ENCODE measurements around the gene MRPS27. TPM values are rescaled to one million over a fixed set of nuclear protein-coding genes. Genes with fewer than 3 reads are reported as not detected.

MRPS27 gene
- total and polyA plus RNA-seq, 9 donors = 33.4 to 108 (median 57.9) TPM

GRCh38 chr5:72238712-72239445 lies 81.2 kb downstream of the MRPS27 start:
- TF ChIP-seq, protein P1, sequence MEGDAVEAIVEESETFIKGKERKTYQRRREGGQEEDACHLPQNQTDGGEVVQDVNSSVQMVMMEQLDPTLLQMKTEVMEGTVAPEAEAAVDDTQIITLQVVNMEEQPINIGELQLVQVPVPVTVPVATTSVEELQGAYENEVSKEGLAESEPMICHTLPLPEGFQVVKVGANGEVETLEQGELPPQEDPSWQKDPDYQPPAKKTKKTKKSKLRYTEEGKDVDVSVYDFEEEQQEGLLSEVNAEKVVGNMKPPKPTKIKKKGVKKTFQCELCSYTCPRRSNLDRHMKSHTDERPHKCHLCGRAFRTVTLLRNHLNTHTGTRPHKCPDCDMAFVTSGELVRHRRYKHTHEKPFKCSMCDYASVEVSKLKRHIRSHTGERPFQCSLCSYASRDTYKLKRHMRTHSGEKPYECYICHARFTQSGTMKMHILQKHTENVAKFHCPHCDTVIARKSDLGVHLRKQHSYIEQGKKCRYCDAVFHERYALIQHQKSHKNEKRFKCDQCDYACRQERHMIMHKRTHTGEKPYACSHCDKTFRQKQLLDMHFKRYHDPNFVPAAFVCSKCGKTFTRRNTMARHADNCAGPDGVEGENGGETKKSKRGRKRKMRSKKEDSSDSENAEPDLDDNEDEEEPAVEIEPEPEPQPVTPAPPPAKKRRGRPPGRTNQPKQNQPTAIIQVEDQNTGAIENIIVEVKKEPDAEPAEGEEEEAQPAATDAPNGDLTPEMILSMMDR (IDR thresholded peaks at IDR 0.05) = no peak
- TF ChIP-seq EP300 (IDR thresholded peaks at IDR 0.05) (no peak), POLR2A (IDR thresholded peaks at IDR 0.05) (no peak)
- Histone ChIP-seq H3K4me3 (no peak overlapping the region), H3K4me1 (ENCODE audit: insufficient read depth) (peaks cover 2% of the 10 kb centered on the region), H3K27me3 (no peaks in the 10 kb centered on the region), H3K9me3 (no peaks in the 10 kb centered on the region), H3K27ac (no peak overlapping the region), H3K36me3 (no peaks in the 10 kb centered on the region)
- intact Hi-C loops (cut with DNase I) = no loop called here
- 89 to 91% (median 91%) methylated on average over 5 of the region's 5 CpGs for WGBS, 3 donors
- no peak for DNase-seq

GRCh38 chr5:72237879-72238278 lies 82.2 kb downstream of the MRPS27 start:
- peaks cover 1% of the 10 kb centered on the region for H3K4me1 ChIP-seq (ENCODE audit: insufficient read depth)
- intact Hi-C loops (cut with DNase I) = no loop called here

DNA sequence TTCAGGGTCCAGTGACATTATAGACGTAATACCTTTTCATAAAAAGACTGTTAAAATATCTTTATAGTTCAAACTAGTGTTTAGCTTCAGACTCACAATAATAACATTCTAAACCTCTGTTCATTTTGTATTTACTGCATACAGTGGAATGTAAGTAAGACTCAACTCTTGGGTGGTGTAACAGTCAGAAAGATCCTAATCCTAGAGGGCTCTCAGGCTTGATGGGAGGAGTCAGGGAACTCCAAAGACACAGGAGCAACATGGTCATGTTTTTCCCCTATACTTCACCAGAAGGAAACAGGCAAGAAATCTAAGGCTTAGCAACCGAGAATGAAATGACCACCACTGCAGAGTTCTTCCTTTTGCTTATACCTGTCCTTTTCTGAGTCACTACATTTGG lies 82.6 kb downstream of the MRPS27 start:
- TF ChIP-seq EP300 (IDR thresholded peaks at IDR 0.05) (no peak), POLR2A (IDR thresholded peaks at IDR 0.05) (no peak)
- TF ChIP-seq, protein P1 (IDR thresholded peaks at IDR 0.05) = no peak
- Histone ChIP-seq H3K36me3 (no peaks in the 10 kb centered on the region), H3K27me3 (no peaks in the 10 kb centered on the region), H3K27ac (no peak overlapping the region), H3K4me1 (ENCODE audit: insufficient read depth) (no peaks in the 10 kb centered on the region), H3K4me3 (no peak overlapping the region), H3K9me3 (no peaks in the 10 kb centered on the region)
- intact Hi-C loops (cut with DNase I) = no loop called here
- WGBS, 3 donors = 95 to 99% (median 97%) methylated on average over 2 of the region's 2 CpGs
- DNase-seq = no peak

More at GRCh38 chr5:72237879-72238278, 82.2 kb downstream of the MRPS27 start:
- H3K27ac ChIP-seq = no peak overlapping the region
- DNase-seq = no peak
- no peak overlapping the region for H3K4me3 ChIP-seq
- 96 to 97% (median 96%) methylated on average over 3 of the region's 3 CpGs for WGBS, 3 donors
- H3K36me3 ChIP-seq = no peaks in the 10 kb centered on the region
- no peaks in the 10 kb centered on the region for H3K9me3 ChIP-seq
- H3K27me3 ChIP-seq = no peaks in the 10 kb centered on the region
- no peak for TF ChIP-seq EP300 (IDR thresholded peaks at IDR 0.05)
- TF ChIP-seq, protein P1 (IDR thresholded peaks at IDR 0.05) = no peak
- TF ChIP-seq POLR2A (IDR thresholded peaks at IDR 0.05) = no peak

- DNase-seq = no peak
- H3K4me1 ChIP-seq (ENCODE audit: insufficient read depth) = no peaks in the 10 kb centered on the region
- no peak for TF ChIP-seq POLR2A (IDR thresholded peaks at IDR 0.05)
- TF ChIP-seq, protein P1 (IDR thresholded peaks at IDR 0.05) = no peak
- TF ChIP-seq EP300 (IDR thresholded peaks at IDR 0.05) = no peak
- no peak overlapping the region for H3K27ac ChIP-seq
- no peaks in the 10 kb centered on the region for H3K9me3 ChIP-seq
- intact Hi-C loops (cut with DNase I) = no loop called here
- H3K4me3 ChIP-seq = no peak overlapping the region
- no peaks in the 10 kb centered on the region for H3K27me3 ChIP-seq
- H3K36me3 ChIP-seq = no peaks in the 10 kb centered on the region
- 37 to 43% (median 40%) methylated on average over 1 of the region's 1 CpG for WGBS, 3 donors
Observed at GRCh38 chr5:72235725-72236124, 84.3 kb downstream of the MRPS27 start.
